Upper lobe of right lung (tissue), 1 donor: Measurements from ENCODE around the gene MCAT. TPM values are rescaled to one million over a fixed set of nuclear protein-coding genes. Genes with fewer than 3 reads are reported as not detected.

Experiments used
- ATAC-seq: fragments of 200-7000 bp; cut with Tn5 transposase; one replicate; pipeline ENCODE4 v1.9.1; 2020; ENCODE audit warnings: mild to moderate bottlenecking, moderate library complexity
- DNase-seq: peaks from one replicate; pipeline ENCODE4 v3.0.0-alpha.2; 2020
- H3K27ac ChIP-seq: fragments of 200-600 bp; one replicate; pipeline ENCODE4 v1.8.0; 2022
- H3K27me3 ChIP-seq: fragments of 200-600 bp; one replicate; pipeline ENCODE4 v1.8.0; 2022; ENCODE audit warnings: mild to moderate bottlenecking
- H3K36me3 ChIP-seq: fragments of 200-600 bp; one replicate; pipeline ENCODE4 v1.8.0; 2022
- H3K4me1 ChIP-seq: fragments of 200-600 bp; one replicate; pipeline ENCODE4 v1.8.0; 2022
- H3K4me3 ChIP-seq: fragments of 200-600 bp; one replicate; pipeline ENCODE4 v1.8.0; 2022; ENCODE audit warnings: mild to moderate bottlenecking
- H3K9me3 ChIP-seq: fragments of 200-600 bp; one replicate; pipeline ENCODE4 v1.8.0; 2022
- CTCF ChIP-seq: fragments of 200-600 bp; IDR thresholded peaks from one replicate; pipeline ENCODE4 v1.8.0; 2022; ENCODE audit warnings: antibody characterized with exemption
- intact Hi-C: fragments of 100-400 bp; cut with DNase I; formaldehyde crosslinking; loops from one replicate; pipeline ENCODE4 v1.11.0; 2022
- total RNA-seq: library from RNA; stranded (reverse); fragmentation: NEBNext Ultra II Directional; extraction: Animal tissue kit (Norgen Biotek cat#: 25700); gene quantifications from one replicate; pipeline ENCODE4 v1.2.1, GENCODE V29; 2021
- donor health status: DM: no; HTN: yes; CAD: no; lungs with severe emphysema.

Gene MCAT
- total RNA-seq, 1 donor from 2014 or later, result 12.1 TPM

DNA sequence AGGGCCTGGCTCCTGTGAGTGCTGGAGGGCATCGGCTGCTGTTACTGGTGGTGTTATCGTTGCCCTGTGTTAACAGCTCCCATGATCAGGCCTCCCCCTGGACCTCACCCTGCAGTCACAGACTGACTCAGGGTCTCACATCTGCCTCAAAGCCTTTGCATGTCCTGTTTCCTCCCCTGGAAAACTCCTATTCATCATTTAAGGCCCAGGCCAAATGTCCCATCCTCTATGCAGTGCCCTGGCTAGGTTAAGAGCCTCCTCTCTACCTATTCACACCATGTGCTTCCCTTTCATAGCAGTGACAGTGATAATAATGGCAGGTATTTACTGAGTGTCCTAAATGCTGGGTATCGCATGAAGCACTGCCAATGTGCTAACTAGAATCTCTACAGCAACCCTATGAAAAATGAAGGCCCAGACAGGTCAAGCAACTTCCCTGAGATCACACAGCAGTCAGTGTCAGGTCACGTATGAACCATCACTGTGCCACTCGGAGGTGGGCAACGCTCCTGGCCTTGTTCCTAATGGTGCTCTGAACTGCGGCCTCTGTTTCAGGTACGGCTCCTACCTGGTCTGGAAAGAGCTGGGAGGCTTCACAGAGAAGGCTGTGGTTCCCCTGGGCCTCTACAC, 17.4 kb upstream of the MCAT start:
- DNase-seq (no peak), ATAC-seq (no peak)
- Histone ChIP-seq H3K4me3 (no peak overlapping the region), H3K9me3 (no peaks in the 10 kb centered on the region), H3K27ac (no peak overlapping the region), H3K36me3 (peaks cover 22% of the 10 kb centered on the region), H3K27me3 (no peaks in the 10 kb centered on the region), H3K4me1 (peaks cover 18% of the 10 kb centered on the region)
- intact Hi-C loops, result no loop called here
- TF ChIP-seq CTCF, result no peak

DNA sequence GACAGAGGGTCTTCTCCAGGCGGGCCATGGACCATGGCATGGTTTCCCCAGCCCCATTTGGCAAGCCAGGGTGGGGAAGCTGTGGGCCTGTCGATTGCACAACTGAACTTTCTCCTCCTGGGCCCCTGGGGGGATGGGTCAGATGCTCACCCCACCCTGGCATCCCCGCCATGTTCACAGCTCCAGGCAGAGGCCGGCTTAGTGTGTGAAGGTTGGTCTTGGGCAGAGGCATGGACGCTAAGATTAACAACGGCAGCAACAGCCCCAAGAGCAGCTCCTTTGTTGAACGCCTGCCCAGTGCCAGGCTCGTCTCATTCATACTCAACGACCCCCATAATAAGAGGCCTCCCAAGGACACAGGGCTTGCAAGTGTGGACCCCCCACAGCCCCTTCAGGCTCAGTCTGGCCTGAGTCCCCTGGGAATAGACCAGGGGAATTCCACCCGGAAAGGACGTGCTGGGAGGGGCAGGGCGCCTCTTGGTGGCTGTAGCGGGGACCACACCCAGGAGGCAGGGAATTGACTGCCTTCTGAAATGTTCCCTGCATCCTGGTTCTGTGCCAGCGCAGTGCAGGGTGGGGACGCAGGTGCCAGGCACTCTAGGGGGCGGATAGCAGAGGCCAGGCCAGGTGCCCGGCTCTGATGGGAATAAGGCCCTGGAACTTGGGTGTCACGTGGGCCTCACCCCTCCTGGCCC, 16.4 kb upstream of the MCAT start:
- peak; percentile 37 for ATAC-seq

DNA sequence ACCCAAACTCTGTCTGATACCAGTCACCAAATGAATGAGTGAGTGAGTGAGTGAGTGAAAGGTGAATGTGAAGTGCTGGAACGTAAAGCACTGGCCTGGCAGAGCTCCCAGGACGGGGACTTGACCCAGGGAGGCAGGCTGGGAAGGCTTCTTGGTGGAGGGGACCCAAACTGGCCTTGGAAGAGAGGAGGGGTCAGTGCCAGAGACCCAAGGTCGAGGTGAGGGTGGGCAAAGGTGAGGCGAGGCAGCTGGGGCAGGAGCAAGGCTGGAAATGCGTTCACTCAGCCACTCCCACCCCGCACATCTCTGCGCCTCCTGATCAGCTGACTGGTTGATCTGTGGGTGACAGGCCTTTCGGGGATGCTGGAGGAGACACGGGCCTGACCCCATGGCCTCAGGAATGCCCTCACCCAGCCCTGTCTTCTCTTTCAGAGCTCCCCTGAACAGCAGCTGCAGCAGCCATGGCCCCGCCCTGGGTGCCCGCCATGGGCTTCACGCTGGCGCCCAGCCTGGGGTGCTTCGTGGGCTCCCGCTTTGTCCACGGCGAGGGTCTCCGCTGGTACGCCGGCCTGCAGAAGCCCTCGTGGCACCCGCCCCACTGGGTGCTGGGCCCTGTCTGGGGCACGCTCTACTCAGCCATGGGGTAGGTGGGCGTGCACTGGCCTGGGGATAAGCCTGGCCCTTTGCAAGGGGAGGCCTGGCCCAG, 15.7 kb upstream of the MCAT start:
- DNase-seq (no peak), ATAC-seq (no peak)
- Histone ChIP-seq H3K9me3 (no peaks in the 10 kb centered on the region), H3K36me3 (peaks cover 22% of the 10 kb centered on the region), H3K4me3 (no peak overlapping the region), H3K27ac (no peak overlapping the region), H3K4me1 (peaks cover 12% of the 10 kb centered on the region), H3K27me3 (no peaks in the 10 kb centered on the region)
- intact Hi-C loops, result no loop called here
- TF ChIP-seq CTCF, result no peak

More for the DNA sequence above, 16.4 kb upstream of the MCAT start:
- H3K9me3 ChIP-seq, result no peaks in the 10 kb centered on the region
- peaks cover 22% of the 10 kb centered on the region for H3K36me3 ChIP-seq
- no peaks in the 10 kb centered on the region for H3K27me3 ChIP-seq
- no peak overlapping the region for H3K27ac ChIP-seq
- no peak overlapping the region for H3K4me3 ChIP-seq
- peaks cover 13% of the 10 kb centered on the region for H3K4me1 ChIP-seq
- no peak for DNase-seq
- TF ChIP-seq CTCF, result peak; percentile 32
- intact Hi-C loops, result no loop called here

DNA sequence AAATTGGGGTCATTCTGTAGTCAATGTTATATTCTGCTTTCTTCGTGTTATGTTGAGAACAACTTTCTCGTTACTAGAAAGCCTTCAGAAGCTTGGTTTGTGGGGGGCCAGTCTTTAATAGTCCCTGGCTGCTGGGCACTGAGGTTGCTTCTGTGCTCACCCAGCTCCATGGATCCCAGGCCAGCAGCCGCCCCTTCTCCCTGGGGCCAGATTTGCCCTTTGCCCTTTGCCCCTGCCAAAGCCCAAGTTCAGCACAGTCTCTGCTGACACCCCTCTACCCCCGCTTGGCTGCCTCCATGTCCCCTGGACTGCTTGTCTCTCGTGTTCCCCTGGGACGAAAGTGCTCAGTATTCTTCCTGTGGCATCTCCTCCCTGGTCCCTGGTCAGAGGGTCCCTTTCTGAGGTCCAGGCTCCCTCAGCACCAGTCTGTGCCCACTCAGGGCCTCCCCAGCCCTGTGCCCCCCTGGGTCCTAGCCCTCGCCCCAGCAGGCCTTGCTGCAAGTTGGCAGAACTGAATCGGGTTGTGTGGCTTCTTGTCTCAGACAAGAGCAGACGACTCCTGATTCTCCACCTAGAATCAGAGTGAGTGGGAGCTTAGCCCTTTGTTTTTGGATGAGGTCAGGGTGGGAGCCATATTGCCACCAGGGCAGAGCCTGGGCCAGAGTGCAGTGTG, 14.8 kb upstream of the MCAT start:
- H3K27me3 ChIP-seq, result no peaks in the 10 kb centered on the region
- no peak for DNase-seq

More for the DNA sequence above, 14.8 kb upstream of the MCAT start:
- H3K4me1 ChIP-seq, result peaks cover 7% of the 10 kb centered on the region
- peaks cover 20% of the 10 kb centered on the region for H3K36me3 ChIP-seq
- H3K27ac ChIP-seq, result no peak overlapping the region
- no peak for ATAC-seq
- intact Hi-C loops, result no loop called here
- no peak for TF ChIP-seq CTCF
- H3K9me3 ChIP-seq, result no peaks in the 10 kb centered on the region
- H3K4me3 ChIP-seq, result no peak overlapping the region
